HepG2 (cell line): Measurements from ENCODE around the gene RELL1. TPM values are rescaled to one million over a fixed set of nuclear protein-coding genes. Genes with fewer than 3 reads are reported as not detected.

Experiments
- ATAC-seq: fragments of 200-7000 bp; cut with Tn5 transposase; 3 replicates; pipeline ENCODE4 v1.9.1; 2020; ENCODE audit warnings: mild to moderate bottlenecking, moderate library complexity
- BruUV-seq: library from RNA; stranded (reverse); fragments of 400-500 nt; replicated peaks from 2 replicates; lab custom pipeline; 2021; lab: Mats Ljungman, UMichigan
- CTCF ChIA-PET: fragments of 300-600 bp; formaldehyde crosslinking; extraction: SDS; loops from one replicate; lab custom pipeline; 2021; ENCODE audit warnings: low total read pairs, inconsistent platforms, low intra/inter-chr PET ratio; lab: Yijun Ruan, JAX
- POLR2A ChIA-PET: fragments of 350-600 bp; sonication (Branson Sonifier 250); formaldehyde crosslinking; loops from one replicate; lab custom pipeline; 2020; ENCODE audit warnings: antibody characterized with exemption, inconsistent platforms; lab: Yijun Ruan, JAX
- DNase-seq: peaks from one replicate; pipeline ENCODE4 v3.0.0-alpha.2; 2015; ENCODE audit warnings: low spot score
- FAIRE-seq: peaks from 3 replicates; lab custom pipeline; 2011; peaks lifted over from hg19 to GRCh38; lab: Jason Lieb, UNC
- H2AFZ ChIP-seq: one replicate; pipeline ENCODE4 v1.6.1; 2011; ENCODE audit warnings: low read length, inconsistent platforms
- H3K27ac ChIP-seq: fragments of 300-600 bp; 3 replicates; pipeline ENCODE4 v1.8.0; 2011; ENCODE audit warnings: mixed run types, mild to moderate bottlenecking, mixed read lengths, low read length, inconsistent platforms; ENCODE audit not compliant: insufficient read depth; ENCODE audit errors: extremely low read length
- H3K27me3 ChIP-seq, 2 experiments: fragments of 200-600 bp in 1 of 2; 2 replicates in 1 of 2; 3 replicates in 1 of 2; pipeline versions ENCODE4 v1.6.0 to v1.8.0; 2011; ENCODE audit warnings: low read length in 2 of 2, mild to moderate bottlenecking in 2 of 2, moderate library complexity in 2 of 2, inconsistent platforms in 1 of 2; ENCODE audit not compliant: insufficient read depth in 2 of 2, control insufficient read depth in 1 of 2
- H3K36me3 ChIP-seq, 2 experiments: fragments of 200-600 bp in 1 of 2; replicated peaks in 1 of 2; 2 replicates in 1 of 2; 3 replicates in 1 of 2; pipeline versions ENCODE4 v1.5.1 to v1.8.0; 2011; ENCODE audit warnings: low read length in 2 of 2, inconsistent platforms in 1 of 2; ENCODE audit not compliant: insufficient read depth in 2 of 2, control insufficient read depth in 1 of 2
- H3K4me1 ChIP-seq: 2 replicates; pipeline ENCODE4 v1.5.1; 2012; ENCODE audit warnings: low read length, inconsistent platforms; ENCODE audit not compliant: insufficient read depth
- H3K4me2 ChIP-seq: 2 replicates; pipeline ENCODE4 v1.6.0; 2011; ENCODE audit warnings: low read depth, low read length, inconsistent platforms
- H3K4me3 ChIP-seq, 3 experiments: fragments of 200-600 bp in 1 of 3; sonication (generic), shearing (Covaris generic) in 1 of 3; replicated peaks in 1 of 3; 2 replicates each; pipeline ENCODE4 v1.5.1; 2011 to 2016; ENCODE audit warnings: low read length in 3 of 3, inconsistent platforms in 2 of 3, low read depth in 2 of 3, mild to moderate bottlenecking in 2 of 3, control low read depth in 1 of 3, mixed read lengths in 1 of 3; ENCODE audit not compliant: insufficient read depth in 1 of 3
- H3K79me2 ChIP-seq: one replicate; pipeline ENCODE4 v1.6.1; 2011; ENCODE audit warnings: low read length, inconsistent platforms; ENCODE audit not compliant: insufficient read depth
- H3K9ac ChIP-seq: 2 replicates; pipeline ENCODE4 v1.6.0; 2011; ENCODE audit warnings: mild to moderate bottlenecking, low read depth, low read length, inconsistent platforms; ENCODE audit not compliant: insufficient read depth
- H3K9me3 ChIP-seq: 2 replicates; pipeline ENCODE4 v1.5.1; 2012; ENCODE audit warnings: mild to moderate bottlenecking, low read length
- H4K20me1 ChIP-seq: 2 replicates; pipeline ENCODE4 v1.6.0; 2011; ENCODE audit warnings: inconsistent platforms, mild to moderate bottlenecking, low read length, moderate library complexity; ENCODE audit not compliant: insufficient read depth
- ATAD3A ChIP-seq: sonication (generic); formaldehyde crosslinking; IDR thresholded peaks from 2 replicates; pipeline ENCODE4 v1.4.0; 2020; ENCODE audit warnings: missing genetic modification reagents
- BHLHE40 ChIP-seq: IDR thresholded peaks from 2 replicates; pipeline ENCODE4 v1.6.1; 2011; ENCODE audit warnings: low read length, improper control_type of control experiment
- CBFB ChIP-seq: sonication (generic); formaldehyde crosslinking; IDR thresholded peaks from 2 replicates; pipeline ENCODE4 v1.4.0; 2020; ENCODE audit warnings: missing genetic modification reagents
- EP300 ChIP-seq, 3 experiments: sonication (generic) in 1 of 3; formaldehyde crosslinking in 1 of 3; IDR thresholded peaks; 2 replicates each; pipeline versions ENCODE4 v1.5.1 to v1.6.1; 2011 to 2020; ENCODE audit warnings: low read depth in 2 of 3, low read length in 2 of 3, borderline replicate concordance in 1 of 3, improper control_type of control experiment in 1 of 3, mild to moderate bottlenecking in 1 of 3, missing genetic modification reagents in 1 of 3, moderate library complexity in 1 of 3
- ETV5 ChIP-seq: IDR thresholded peaks from 2 replicates; pipeline ENCODE4 v1.6.1; 2018; ENCODE audit warnings: missing biosample characterization, missing genetic modification reagents, inconsistent platforms, borderline replicate concordance
- FIP1L1 ChIP-seq: fragments of 200-400 bp; formaldehyde crosslinking; IDR thresholded peaks from 2 replicates; pipeline ENCODE4 v1.6.1; 2018; ENCODE audit warnings: low read depth, mild to moderate bottlenecking, low read length, moderate library complexity, borderline replicate concordance; ENCODE audit not compliant: insufficient read depth
- GFI1 ChIP-seq: sonication (generic); formaldehyde crosslinking; IDR thresholded peaks from 2 replicates; pipeline ENCODE4 v1.5.0; 2020; ENCODE audit warnings: missing genetic modification reagents, mild to moderate bottlenecking, borderline replicate concordance
- KDM3A ChIP-seq: IDR thresholded peaks from 2 replicates; pipeline ENCODE4 v1.6.1; 2018; ENCODE audit warnings: low read depth, missing compliant biosample characterization
- NCOA1 ChIP-seq: sonication (generic); formaldehyde crosslinking; IDR thresholded peaks from 2 replicates; pipeline ENCODE4 v1.9.0; 2021; ENCODE audit warnings: missing genetic modification reagents
- NRL ChIP-seq: sonication (generic); formaldehyde crosslinking; IDR thresholded peaks from 2 replicates; pipeline ENCODE4 v1.5.0; 2020; ENCODE audit warnings: missing genetic modification reagents, mild to moderate bottlenecking, moderate library complexity, borderline replicate concordance
- PCBP2 ChIP-seq: fragments of 200-400 bp; formaldehyde crosslinking; optimal IDR thresholded peaks from 2 replicates; pipeline ENCODE3; 2018; ENCODE audit warnings: low read length, low read depth; ENCODE audit not compliant: poor library complexity, severe bottlenecking
- RFX5 ChIP-seq: IDR thresholded peaks from 2 replicates; pipeline ENCODE4 v1.6.1; 2011; ENCODE audit warnings: low read depth, low read length, improper control_type of control experiment
- SSRP1 ChIP-seq: IDR thresholded peaks from 2 replicates; pipeline ENCODE4 v1.6.1; 2016; ENCODE audit warnings: control low read depth
- SUZ12 ChIP-seq: fragments of 150-350 bp; IDR thresholded peaks from 2 replicates; pipeline ENCODE4 v1.6.1; 2014; ENCODE audit warnings: low read depth, low read length
- SYNCRIP ChIP-seq: fragments of 200-400 bp; formaldehyde crosslinking; IDR thresholded peaks from 2 replicates; pipeline ENCODE4 v1.6.1; 2018; ENCODE audit warnings: mild to moderate bottlenecking, low read depth, low read length; ENCODE audit not compliant: insufficient read depth
- ZNF224 ChIP-seq: sonication (generic); formaldehyde crosslinking; IDR thresholded peaks from 2 replicates; pipeline ENCODE4 v1.5.0; 2020; ENCODE audit warnings: mild to moderate bottlenecking, missing genetic modification reagents
- ZNF367 ChIP-seq: sonication (generic); formaldehyde crosslinking; IDR thresholded peaks from 2 replicates; pipeline ENCODE4 v1.4.0; 2020; ENCODE audit warnings: missing genetic modification reagents, borderline replicate concordance
- ZNF746 ChIP-seq: sonication (generic); formaldehyde crosslinking; IDR thresholded peaks from 2 replicates; pipeline ENCODE4 v1.8.0; 2022; ENCODE audit warnings: mild to moderate bottlenecking, missing genetic modification reagents
- WGBS: methylation state at CpG from one replicate; pipeline ENCODE4 v1.1.6; 2017; ENCODE audit warnings: low lambda C conversion rate; 5-methylcytosine and 5-hydroxymethylcytosine counted together
- in situ Hi-C: cut with HindIII; loops from 2 replicates; pipeline ENCODE4 v1.10.0; 2017; ENCODE audit warnings: low pct_unique_long_range_greater_than_20kb; ENCODE audit not compliant: extremely low pct_ligation_motif_present
- intact Hi-C: fragments of 100-400 bp; cut with micrococcal nuclease; formaldehyde crosslinking; loops from one replicate; pipeline ENCODE4 v1.10.0; 2022; ENCODE audit not compliant: unreplicated experiment
- polyA plus RNA-seq, 8 experiments: library from polyadenylated mRNA; depleted of rRNA in 3 of 8; stranded (reverse) in 7 of 8; unstranded in 1 of 8; fragments of >200 nt; fragmentation: Illumina TruSeq in 4 of 8; extraction: Trizol in 4 of 8; gene quantifications; 2 replicates each; pipeline versions ENCODE4 v1.2.1 to v1.2.3, GENCODE V29; 2011 to 2016; ENCODE audit warnings: low read depth in 4 of 8, missing spikeins in 1 of 8, mixed read lengths in 1 of 8; ENCODE audit not compliant: insufficient read depth in 1 of 8
- total RNA-seq, 5 experiments: library from RNA; depleted of rRNA; stranded (reverse); fragments of >200 nt; fragmentation: Illumina TruSeq; extraction: Trizol; gene quantifications; 2 replicates each; pipeline ENCODE4 v1.2.3, GENCODE V29; 2016; ENCODE audit warnings: low read depth in 1 of 5
- TF ChIP-seq, protein P1 (sequence below): sonication (generic); formaldehyde crosslinking; IDR thresholded peaks from 2 replicates; pipeline ENCODE4 v1.4.0; 2020; ENCODE audit warnings: missing genetic modification reagents, borderline replicate concordance
- TF ChIP-seq, protein P2 (sequence below): IDR thresholded peaks from 2 replicates; pipeline ENCODE4 v1.4.0; 2020; ENCODE audit warnings: mild to moderate bottlenecking, missing genetic modification reagents

Gene RELL1
- total and polyA plus RNA-seq, 2 of the 13 experiments (the other 11 are each of a cell fraction or from before 2014, with no cell fraction given), result 8.4 to 58.4 TPM

DNA sequence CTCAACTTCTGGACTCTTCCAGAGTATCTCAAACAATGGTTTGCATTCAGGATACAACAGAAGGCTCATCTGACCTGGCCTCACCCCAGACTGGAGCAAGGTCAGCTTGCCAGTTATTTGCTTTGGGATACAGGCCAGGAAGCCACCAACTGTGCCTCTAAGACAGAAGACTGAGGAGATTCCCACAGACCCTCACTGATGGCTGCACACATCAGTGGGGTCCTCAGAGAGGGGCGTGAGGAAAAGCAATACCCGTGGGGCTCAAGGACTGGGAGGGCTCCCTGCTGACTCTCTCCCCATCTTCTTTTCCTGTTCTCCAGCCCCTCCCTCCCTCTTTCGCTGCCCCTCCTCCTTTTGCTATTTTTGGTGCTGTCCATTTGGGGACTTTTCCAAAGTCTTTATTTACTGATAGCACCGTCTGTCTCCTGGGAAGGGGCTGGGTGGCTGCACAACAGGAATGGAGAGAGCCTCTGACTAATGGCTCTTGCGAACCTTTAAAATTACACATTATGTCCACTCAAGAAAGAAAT, 23.2 kb downstream of the RELL1 start:
- Histone ChIP-seq H2AFZ (no peak overlapping the region), H3K4me1 (peaks cover 98% of the 10 kb centered on the region), H4K20me1 (no peaks in the 10 kb centered on the region; the same call in 1 of the 2 replicates), H3K9me3 (no peaks in the 10 kb centered on the region), H3K27me3 (no peaks in the 10 kb centered on the region), H3K36me3 (peaks cover 0 to 2% of the 10 kb centered on the region in 2 experiments; a peak in 2 of 5 replicates), H3K27ac (peak overlapping the region; percentile 83), H3K79me2 (peaks cover 66% of the 10 kb centered on the region), H3K9ac (peak overlapping the region; percentile 57), H3K4me3 (peak overlapping the region; percentile 10 to 51 (median 44)), H3K4me2 (peak overlapping the region; percentile 84)
- intact Hi-C loops, result loop anchor here (1.0 to 2.0 kb wide), 3 partner anchors 15 to 23 kb away; partner anchors contain the start of gene RELL1
- CTCF ChIA-PET, result no interaction called here
- 3% methylated on average over 5 of the region's 5 CpGs for WGBS
- FAIRE-seq, result peak; percentile 75
- DNase-seq, result peak; percentile 81
- POLR2A ChIA-PET, result interaction anchor here (1.0 to 4.0 kb wide), 4 partner anchors 10 to 66 kb away, joined by 3 to 28 read pairs (median 6); no protein-coding TSS in a partner anchor
- peak; percentile 83 for ATAC-seq
- in situ Hi-C loops, result no loop called here
- no TSS peak for BruUV-seq
- no peak for TF ChIP-seq ZNF224 (CRISPR knock-in tag)
- TF ChIP-seq RFX5, result no peak
- no peak for TF ChIP-seq ZNF367 (CRISPR knock-in tag)
- no peak for TF ChIP-seq SUZ12
- TF ChIP-seq ETV5 (CRISPR knock-in tag), result peak; percentile 61; the same call in 1 of the 2 replicates
- peak; percentile 26; the same call in 1 of the 2 replicates for TF ChIP-seq ZNF746
- TF ChIP-seq KDM3A (CRISPR knock-in tag), result no peak
- TF ChIP-seq BHLHE40, result 0 out of 2 replicates have a peak, but pooled peaks have one; percentile 21
- TF ChIP-seq, protein P1, sequence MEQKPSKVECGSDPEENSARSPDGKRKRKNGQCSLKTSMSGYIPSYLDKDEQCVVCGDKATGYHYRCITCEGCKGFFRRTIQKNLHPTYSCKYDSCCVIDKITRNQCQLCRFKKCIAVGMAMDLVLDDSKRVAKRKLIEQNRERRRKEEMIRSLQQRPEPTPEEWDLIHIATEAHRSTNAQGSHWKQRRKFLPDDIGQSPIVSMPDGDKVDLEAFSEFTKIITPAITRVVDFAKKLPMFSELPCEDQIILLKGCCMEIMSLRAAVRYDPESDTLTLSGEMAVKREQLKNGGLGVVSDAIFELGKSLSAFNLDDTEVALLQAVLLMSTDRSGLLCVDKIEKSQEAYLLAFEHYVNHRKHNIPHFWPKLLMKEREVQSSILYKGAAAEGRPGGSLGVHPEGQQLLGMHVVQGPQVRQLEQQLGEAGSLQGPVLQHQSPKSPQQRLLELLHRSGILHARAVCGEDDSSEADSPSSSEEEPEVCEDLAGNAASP (CRISPR knock-in tag), result peak; percentile 98
- no peak for TF ChIP-seq GFI1 (CRISPR knock-in tag)
- no peak for TF ChIP-seq SSRP1 (CRISPR knock-in tag)
- TF ChIP-seq CBFB, result no peak
- TF ChIP-seq ATAD3A (CRISPR knock-in tag), result no peak
- TF ChIP-seq EP300 (IDR thresholded peaks at IDR 0.05; ENCODE audit: low read depth in 2 of 2, low read length in 2 of 2), result peak; percentile 30 to 85; a peak in 2 of 4 replicates
- peak; percentile 43; the same call in 1 of the 2 replicates for TF ChIP-seq EP300 (CRISPR knock-in tag; IDR thresholded peaks at IDR 0.05; ENCODE audit: borderline replicate concordance)
- TF ChIP-seq NCOA1 (CRISPR knock-in tag), result no peak
- no peak for TF ChIP-seq NRL (CRISPR knock-in tag)
- TF ChIP-seq, protein P2, sequence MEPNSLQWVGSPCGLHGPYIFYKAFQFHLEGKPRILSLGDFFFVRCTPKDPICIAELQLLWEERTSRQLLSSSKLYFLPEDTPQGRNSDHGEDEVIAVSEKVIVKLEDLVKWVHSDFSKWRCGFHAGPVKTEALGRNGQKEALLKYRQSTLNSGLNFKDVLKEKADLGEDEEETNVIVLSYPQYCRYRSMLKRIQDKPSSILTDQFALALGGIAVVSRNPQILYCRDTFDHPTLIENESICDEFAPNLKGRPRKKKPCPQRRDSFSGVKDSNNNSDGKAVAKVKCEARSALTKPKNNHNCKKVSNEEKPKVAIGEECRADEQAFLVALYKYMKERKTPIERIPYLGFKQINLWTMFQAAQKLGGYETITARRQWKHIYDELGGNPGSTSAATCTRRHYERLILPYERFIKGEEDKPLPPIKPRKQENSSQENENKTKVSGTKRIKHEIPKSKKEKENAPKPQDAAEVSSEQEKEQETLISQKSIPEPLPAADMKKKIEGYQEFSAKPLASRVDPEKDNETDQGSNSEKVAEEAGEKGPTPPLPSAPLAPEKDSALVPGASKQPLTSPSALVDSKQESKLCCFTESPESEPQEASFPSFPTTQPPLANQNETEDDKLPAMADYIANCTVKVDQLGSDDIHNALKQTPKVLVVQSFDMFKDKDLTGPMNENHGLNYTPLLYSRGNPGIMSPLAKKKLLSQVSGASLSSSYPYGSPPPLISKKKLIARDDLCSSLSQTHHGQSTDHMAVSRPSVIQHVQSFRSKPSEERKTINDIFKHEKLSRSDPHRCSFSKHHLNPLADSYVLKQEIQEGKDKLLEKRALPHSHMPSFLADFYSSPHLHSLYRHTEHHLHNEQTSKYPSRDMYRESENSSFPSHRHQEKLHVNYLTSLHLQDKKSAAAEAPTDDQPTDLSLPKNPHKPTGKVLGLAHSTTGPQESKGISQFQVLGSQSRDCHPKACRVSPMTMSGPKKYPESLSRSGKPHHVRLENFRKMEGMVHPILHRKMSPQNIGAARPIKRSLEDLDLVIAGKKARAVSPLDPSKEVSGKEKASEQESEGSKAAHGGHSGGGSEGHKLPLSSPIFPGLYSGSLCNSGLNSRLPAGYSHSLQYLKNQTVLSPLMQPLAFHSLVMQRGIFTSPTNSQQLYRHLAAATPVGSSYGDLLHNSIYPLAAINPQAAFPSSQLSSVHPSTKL (CRISPR knock-in tag), result peak; percentile 84
- no peak for TF ChIP-seq FIP1L1
- no peak for TF ChIP-seq SYNCRIP
- TF ChIP-seq PCBP2, result no peak
